HCT116 (cell line): ENCODE data around the gene MYO1A. TPM values are rescaled to one million over a fixed set of nuclear protein-coding genes. Genes with fewer than 3 reads are reported as not detected.

Experiments used
- ATAC-seq: fragments of 200-7000 bp; cut with Tn5 transposase; 2 replicates; pipeline ENCODE4 v1.9.1; 2020; ENCODE audit warnings: mild to moderate bottlenecking, moderate library complexity
- BruUV-seq: library from RNA; stranded (reverse); fragments of 400-500 nt; replicated peaks from 2 replicates; lab custom pipeline; 2021; lab: Mats Ljungman, UMichigan
- CTCF ChIA-PET: fragments of 300-600 bp; sonication (Branson Sonifier 250); formaldehyde crosslinking; loops from one replicate; lab custom pipeline; 2021; ENCODE audit warnings: antibody characterized with exemption; lab: Charles Lee
- POLR2A ChIA-PET: fragments of 300-600, 350-600 bp; sonication (Branson Sonifier 250); formaldehyde crosslinking; loops from one replicate; lab custom pipeline; 2021; ENCODE audit warnings: antibody characterized with exemption; lab: Charles Lee
- RAD21 ChIA-PET, 2 experiments: fragments of 300-600 bp; sonication (Branson Sonifier 250); formaldehyde crosslinking; loops; one replicate each; lab custom pipeline; 2023; ENCODE audit warnings: low total read pairs in 2 of 2; ENCODE audit not compliant: uncharacterized antibody in 2 of 2, unreplicated experiment in 2 of 2, low non-redundant PET in 1 of 2; lab: Charles Lee
- DNase-seq: peaks from one replicate; pipeline ENCODE4 v3.0.0-alpha.2; 2010; ENCODE audit warnings: low read depth, low spot score
- H2AFZ ChIP-seq: fragments of 200-600 bp; shearing (Covaris generic), sonication (generic); 2 replicates; pipeline ENCODE4 v1.6.1; 2017; ENCODE audit warnings: low read depth, mixed run types, mixed read lengths, antibody characterized with exemption, low read length; ENCODE audit not compliant: poor library complexity, severe bottlenecking
- H3K27ac ChIP-seq: 2 replicates; pipeline ENCODE4 v1.5.1; 2012; ENCODE audit warnings: low read depth, low read length
- H3K27me3 ChIP-seq: fragments of 200-600 bp; sonication (generic); 2 replicates; pipeline ENCODE4 v1.6.1; 2016; ENCODE audit warnings: mixed run types, low read length, mixed read lengths; ENCODE audit not compliant: insufficient read depth
- H3K36me3 ChIP-seq, 2 experiments: fragments of 200-500 bp in 1 of 2; fragments of 200-600 bp in 1 of 2; sonication (Bioruptor generic) in 1 of 2; sonication (generic) in 1 of 2; 2 replicates each; pipeline versions ENCODE4 v1.5.1 to v1.6.1; 2014 to 2016; ENCODE audit warnings: low read length in 2 of 2, inconsistent platforms in 1 of 2, mixed read lengths in 1 of 2, mixed run types in 1 of 2; ENCODE audit not compliant: insufficient read depth in 2 of 2, control insufficient read depth in 1 of 2
- H3K4me1 ChIP-seq, 2 experiments: fragments of 200-600 bp in 1 of 2; sonication (generic) in 1 of 2; 2 replicates each; pipeline versions ENCODE4 v1.5.1 to v1.6.1; 2012 to 2017; ENCODE audit warnings: low read length in 2 of 2, inconsistent platforms in 1 of 2, mild to moderate bottlenecking in 1 of 2, mixed read lengths in 1 of 2, mixed run types in 1 of 2, moderate library complexity in 1 of 2; ENCODE audit not compliant: insufficient read depth in 2 of 2, control insufficient read depth in 1 of 2
- H3K4me2 ChIP-seq: fragments of 200-600 bp; sonication (generic); 2 replicates; pipeline ENCODE4 v1.6.1; 2017; ENCODE audit warnings: mixed run types, low read length, mixed read lengths
- H3K4me3 ChIP-seq, 2 experiments: fragments of 200-600 bp in 1 of 2; sonication (generic) in 1 of 2; replicated peaks in 1 of 2; 2 replicates each; pipeline ENCODE4 v1.5.1; 2011 to 2016; ENCODE audit warnings: low read length in 2 of 2, control low read depth in 1 of 2, low read depth in 1 of 2, mild to moderate bottlenecking in 1 of 2, mixed read lengths in 1 of 2, mixed run types in 1 of 2
- H3K79me2 ChIP-seq: fragments of 200-600 bp; sonication (generic); 2 replicates; pipeline ENCODE4 v1.6.1; 2017; ENCODE audit warnings: mild to moderate bottlenecking, mixed run types, low read length, moderate library complexity, mixed read lengths; ENCODE audit not compliant: insufficient read depth
- H3K9ac ChIP-seq: fragments of 200-600 bp; sonication (generic); 2 replicates; pipeline ENCODE4 v1.6.1; 2016; ENCODE audit warnings: low read length, mixed read lengths
- H3K9me2 ChIP-seq: fragments of 200-600 bp; sonication (generic), shearing (Covaris generic); 2 replicates; pipeline ENCODE4 v1.6.1; 2017; ENCODE audit warnings: mixed run types, mild to moderate bottlenecking, moderate library complexity; ENCODE audit not compliant: insufficient read depth
- H3K9me3 ChIP-seq, 2 experiments: fragments of 200-500 bp in 1 of 2; fragments of 200-600 bp in 1 of 2; sonication (Bioruptor generic) in 1 of 2; sonication (generic) in 1 of 2; 2 replicates each; pipeline ENCODE4 v1.6.1; 2014 to 2017; ENCODE audit warnings: low read length in 2 of 2, mixed read lengths in 2 of 2, inconsistent platforms in 1 of 2, low read depth in 1 of 2, mild to moderate bottlenecking in 1 of 2, mixed run types in 1 of 2, moderate library complexity in 1 of 2; ENCODE audit not compliant: control insufficient read depth in 1 of 2, insufficient read depth in 1 of 2
- H4K20me1 ChIP-seq: fragments of 200-600 bp; sonication (generic), shearing (Covaris generic); 2 replicates; pipeline ENCODE4 v1.6.1; 2017; ENCODE audit warnings: mixed run types, mild to moderate bottlenecking, moderate library complexity; ENCODE audit not compliant: insufficient read depth
- JUND ChIP-seq: IDR thresholded peaks from 2 replicates; pipeline ENCODE4 v1.6.1; 2012
- POLR2AphosphoS5 ChIP-seq: IDR thresholded peaks from 2 replicates; pipeline ENCODE4 v1.6.1; 2011; ENCODE audit warnings: mild to moderate bottlenecking, low read depth, low read length, moderate library complexity
- SIN3A ChIP-seq: IDR thresholded peaks from 2 replicates; pipeline ENCODE4 v1.6.1; 2012; ENCODE audit warnings: low read depth
- TCF7L2 ChIP-seq: IDR thresholded peaks from 2 replicates; pipeline ENCODE4 v1.7.0; 2011; ENCODE audit warnings: borderline replicate concordance, inconsistent platforms; ENCODE audit not compliant: insufficient read depth, insufficient read length; ENCODE audit errors: extremely low read depth
- YY1 ChIP-seq: IDR thresholded peaks from 2 replicates; pipeline ENCODE4 v1.6.1; 2011; ENCODE audit warnings: low read length, low read depth, moderate library complexity, mild to moderate bottlenecking; ENCODE audit not compliant: insufficient replicate concordance; ENCODE audit errors: extremely low read depth
- intact Hi-C: fragments of 100-400 bp; cut with micrococcal nuclease; formaldehyde crosslinking; loops from 2 replicates; pipeline ENCODE4 v1.10.0; 2022
- total RNA-seq: library from RNA; stranded (reverse); gene quantifications from one replicate; pipeline ENCODE4 v1.2.1, GENCODE V29; 2021; ENCODE audit not compliant: unreplicated experiment

The MYO1A gene
- total RNA-seq, 1 experiment from 2014 or later = 0.76 TPM

GRCh38 chr12:56996793-56997545 is 53.0 kb downstream of the MYO1A start:
- no TSS peak for BruUV-seq
- ChIA-PET RAD21 (no interaction called here), CTCF (interaction anchor here (0.6 to 0.7 kb wide), 2 partner anchors 9 to 12 kb away, joined by 3 to 4 read pairs; no protein-coding TSS in a partner anchor), POLR2A (no interaction called here)
- no peaks in the 10 kb centered on the region for H4K20me1 ChIP-seq
- H3K36me3 ChIP-seq = peaks cover 10 to 13% of the 10 kb centered on the region in 2 experiments; a peak in 3 of 4 replicates
- no peak for ATAC-seq
- H3K9ac ChIP-seq = no peak overlapping the region
- no peak overlapping the region for H3K4me3 ChIP-seq
- peaks cover 21% of the 10 kb centered on the region for H3K79me2 ChIP-seq
- intact Hi-C loops = no loop called here
- no peaks in the 10 kb centered on the region for H3K9me3 ChIP-seq
- H2AFZ ChIP-seq = no peak overlapping the region
- H3K4me1 ChIP-seq = peaks cover 0 to 5% of the 10 kb centered on the region in 2 experiments; a peak in 3 of 4 replicates
- H3K27me3 ChIP-seq = no peaks in the 10 kb centered on the region
- no peak overlapping the region for H3K4me2 ChIP-seq
- no peaks in the 10 kb centered on the region for H3K9me2 ChIP-seq
- H3K27ac ChIP-seq = no peak overlapping the region
- no peak for TF ChIP-seq JUND
- DNase-seq = no peak

DNA sequence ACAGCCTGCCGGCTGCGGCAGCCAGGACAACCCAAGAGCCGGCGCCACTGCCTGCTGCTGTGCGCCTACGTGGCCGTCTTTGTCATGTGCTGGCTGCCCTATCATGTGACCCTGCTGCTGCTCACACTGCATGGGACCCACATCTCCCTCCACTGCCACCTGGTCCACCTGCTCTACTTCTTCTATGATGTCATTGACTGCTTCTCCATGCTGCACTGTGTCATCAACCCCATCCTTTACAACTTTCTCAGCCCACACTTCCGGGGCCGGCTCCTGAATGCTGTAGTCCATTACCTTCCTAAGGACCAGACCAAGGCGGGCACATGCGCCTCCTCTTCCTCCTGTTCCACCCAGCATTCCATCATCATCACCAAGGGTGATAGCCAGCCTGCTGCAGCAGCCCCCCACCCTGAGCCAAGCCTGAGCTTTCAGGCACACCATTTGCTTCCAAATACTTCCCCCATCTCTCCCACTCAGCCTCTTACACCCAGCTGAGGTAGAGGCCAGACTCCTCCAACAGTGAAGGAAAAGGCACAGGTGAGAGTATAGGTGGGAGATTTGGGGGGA is 53.9 kb downstream of the MYO1A start:
- no peak overlapping the region for H3K4me3 ChIP-seq
- RAD21 ChIA-PET = no interaction called here
- peaks cover 10% of the 10 kb centered on the region in 2 experiments; a peak in 3 of 4 replicates for H3K36me3 ChIP-seq
- H3K9me3 ChIP-seq = no peaks in the 10 kb centered on the region
- TF ChIP-seq POLR2AphosphoS5 (no peak), TCF7L2 (no peak), YY1 (no peak), SIN3A (no peak)
- H3K4me2 ChIP-seq = no peak overlapping the region
- no peak for DNase-seq
- POLR2A ChIA-PET = no interaction called here
- 0 out of 4 replicates have a peak, but pooled peaks cover 3 to 4% of the 10 kb centered on the region in 2 experiments for H3K4me1 ChIP-seq
- no peak overlapping the region for H3K27ac ChIP-seq
- peaks cover 11% of the 10 kb centered on the region for H3K79me2 ChIP-seq
- no peaks in the 10 kb centered on the region for H4K20me1 ChIP-seq
- intact Hi-C loops = no loop called here
- no peaks in the 10 kb centered on the region for H3K27me3 ChIP-seq
- no peak overlapping the region for H2AFZ ChIP-seq
- no TSS peak for BruUV-seq
- no peaks in the 10 kb centered on the region for H3K9me2 ChIP-seq
- no peak overlapping the region for H3K9ac ChIP-seq
- CTCF ChIA-PET = interaction anchor here (0.6 kb wide), 1 partner anchor 11 kb away, joined by 3 read pairs; no protein-coding TSS in a partner anchor
- ATAC-seq = no peak
